DOHH2 (cell line): Measurements from ENCODE around the gene ATF2.

Experiments
- H3F3A ChIP-seq: fragments of 200-600 bp; sonication (generic), shearing (Covaris generic); 2 replicates; pipeline ENCODE4 v1.6.0; 2016; ENCODE audit warnings: antibody characterized with exemption, mild to moderate bottlenecking; ENCODE audit not compliant: control insufficient read depth, insufficient read depth
- H3K27ac ChIP-seq: fragments of 200-600 bp; sonication (generic); 2 replicates; pipeline ENCODE4 v1.5.1; 2014; ENCODE audit warnings: low read depth, mild to moderate bottlenecking, low read length, moderate library complexity
- H3K27me3 ChIP-seq: fragments of 200-600 bp; sonication (generic); 2 replicates; pipeline ENCODE4 v1.6.1; 2014; ENCODE audit warnings: mild to moderate bottlenecking, low read length, mixed read lengths; ENCODE audit not compliant: control insufficient read depth
- H3K36me3 ChIP-seq: fragments of 200-600 bp; sonication (generic); 2 replicates; pipeline ENCODE4 v1.6.1; 2014; ENCODE audit warnings: mild to moderate bottlenecking, low read length, moderate library complexity, mixed read lengths; ENCODE audit not compliant: control insufficient read depth
- H3K4me1 ChIP-seq: fragments of 200-600 bp; sonication (generic); 2 replicates; pipeline ENCODE4 v1.6.1; 2014; ENCODE audit warnings: mild to moderate bottlenecking, low read length, mixed read lengths; ENCODE audit not compliant: control insufficient read depth
- H3K4me2 ChIP-seq: fragments of 200-600 bp; sonication (generic); 2 replicates; pipeline ENCODE4 v1.6.0; 2014; ENCODE audit warnings: mild to moderate bottlenecking, low read length, moderate library complexity
- H3K4me3 ChIP-seq: fragments of 200-600 bp; sonication (generic); 2 replicates; pipeline ENCODE4 v1.5.1; 2014; ENCODE audit warnings: mild to moderate bottlenecking, low read length, mixed read lengths
- H3K79me2 ChIP-seq: fragments of 200-600 bp; sonication (generic); 2 replicates; pipeline ENCODE4 v1.6.1; 2014; ENCODE audit warnings: mild to moderate bottlenecking, low read length, mixed read lengths; ENCODE audit not compliant: control insufficient read depth
- H3K9me2 ChIP-seq: fragments of 200-600 bp; sonication (generic); replicated peaks from 2 replicates; pipeline ENCODE4 v1.6.1; 2014; ENCODE audit warnings: mild to moderate bottlenecking, low read length, mixed read lengths; ENCODE audit not compliant: control insufficient read depth
- H3K9me3 ChIP-seq: fragments of 200-600 bp; sonication (generic); 2 replicates; pipeline ENCODE4 v1.6.1; 2014; ENCODE audit warnings: antibody characterized with exemption, low read length, mixed read lengths; ENCODE audit not compliant: control insufficient read depth, insufficient read depth
- H4K20me1 ChIP-seq: fragments of 200-600 bp; sonication (generic); 2 replicates; pipeline ENCODE4 v1.6.0; 2014; ENCODE audit warnings: low read depth, mild to moderate bottlenecking, antibody characterized with exemption, low read length, moderate library complexity; ENCODE audit not compliant: control insufficient read depth, insufficient read depth
- CTCF ChIP-seq: fragments of 200-600 bp; sonication (generic); IDR thresholded peaks from one replicate; pipeline ENCODE4 v1.5.1; 2014; ENCODE audit warnings: antibody characterized with exemption, mild to moderate bottlenecking, low read depth, low read length; ENCODE audit not compliant: poor library complexity, severe bottlenecking
- EZH2phosphoT487 ChIP-seq: fragments of 200-600 bp; sonication (generic); IDR thresholded peaks from 2 replicates; pipeline ENCODE4 v1.6.1; 2017; ENCODE audit warnings: borderline replicate concordance, mild to moderate bottlenecking, antibody characterized with exemption, low read length, moderate library complexity, mixed read lengths

ATF2 gene

GRCh38 chr2:175064797-175065196 lies 103.2 kb downstream of the ATF2 start:
- no peaks in the 10 kb centered on the region; the same call in 1 of the 2 replicates for H3K4me1 ChIP-seq
- no peaks in the 10 kb centered on the region for H3K9me2 ChIP-seq
- H3F3A ChIP-seq, result no peaks in the 10 kb centered on the region
- H3K4me3 ChIP-seq, result no peak overlapping the region
- H3K36me3 ChIP-seq, result no peaks in the 10 kb centered on the region
- H4K20me1 ChIP-seq, result no peaks in the 10 kb centered on the region
- H3K79me2 ChIP-seq, result no peaks in the 10 kb centered on the region
- H3K27ac ChIP-seq, result no peak overlapping the region
- H3K9me3 ChIP-seq, result no peaks in the 10 kb centered on the region
- H3K27me3 ChIP-seq, result no peaks in the 10 kb centered on the region
- no peak overlapping the region for H3K4me2 ChIP-seq
- TF ChIP-seq CTCF (no peak), EZH2phosphoT487 (no peak)

- no peak overlapping the region for H3K27ac ChIP-seq
- H3K9me2 ChIP-seq, result no peaks in the 10 kb centered on the region
- TF ChIP-seq CTCF, result no peak
- TF ChIP-seq EZH2phosphoT487, result no peak
- no peaks in the 10 kb centered on the region; the same call in 1 of the 2 replicates for H3K4me1 ChIP-seq
- no peak overlapping the region for H3K4me3 ChIP-seq
- H3K79me2 ChIP-seq, result no peaks in the 10 kb centered on the region
- H3K27me3 ChIP-seq, result no peaks in the 10 kb centered on the region
- no peak overlapping the region for H3K4me2 ChIP-seq
- no peaks in the 10 kb centered on the region for H3F3A ChIP-seq
- no peaks in the 10 kb centered on the region for H4K20me1 ChIP-seq
- no peaks in the 10 kb centered on the region for H3K36me3 ChIP-seq
- H3K9me3 ChIP-seq, result no peaks in the 10 kb centered on the region
These were observed 104.3 kb downstream of the ATF2 start for GRCh38 chr2:175063741-175064140.

- Histone ChIP-seq H3K9me2 (no peaks in the 10 kb centered on the region), H3K4me3 (no peak overlapping the region), H4K20me1 (no peaks in the 10 kb centered on the region), H3K4me1 (no peaks in the 10 kb centered on the region; the same call in 1 of the 2 replicates), H3K9me3 (no peaks in the 10 kb centered on the region), H3K79me2 (no peaks in the 10 kb centered on the region), H3K27me3 (no peaks in the 10 kb centered on the region), H3K36me3 (no peaks in the 10 kb centered on the region), H3K27ac (no peak overlapping the region), H3F3A (no peaks in the 10 kb centered on the region), H3K4me2 (no peak overlapping the region)
- TF ChIP-seq EZH2phosphoT487 (no peak), CTCF (no peak)
These were observed 105.0 kb downstream of the ATF2 start for GRCh38 chr2:175062787-175063585.
